Measurements from ENCODE around the gene SLC25A51.
"Not testable (repeated sequence)": the region's sequence is repeated elsewhere in the genome, so short reads cannot be mapped to it uniquely, and the experiment has no call there.

The SLC25A51 gene

GRCh38 chr9:37918665-37919170, 14.8 kb upstream of the SLC25A51 start:
- no peak for DNase-seq

- no peak for DNase-seq
Measured at GRCh38 chr9:37917801-37918664, 14.1 kb upstream of the SLC25A51 start.

- no peak for DNase-seq
Measured at GRCh38 chr9:37917313-37917731, 13.4 kb upstream of the SLC25A51 start.

GRCh38 chr9:37916471-37917312, 12.8 kb upstream of the SLC25A51 start:
- no peak for DNase-seq

GRCh38 chr9:37915911-37916470, 12.1 kb upstream of the SLC25A51 start:
- DNase-seq: no peak

- DNase-seq: no peak
Measured at GRCh38 chr9:37914701-37915358, 10.9 kb upstream of the SLC25A51 start.

- no peak for DNase-seq
Measured at GRCh38 chr9:37914154-37914551, 10.2 kb upstream of the SLC25A51 start.

GRCh38 chr9:37913480-37914153, 9.7 kb upstream of the SLC25A51 start:
- DNase-seq: no peak

GRCh38 chr9:37911271-37911681, 7.3 kb upstream of the SLC25A51 start:
- DNase-seq: no peak

- no peak for DNase-seq
Measured at GRCh38 chr9:37910271-37910670, 6.3 kb upstream of the SLC25A51 start.

- not testable (repeated sequence) for DNase-seq
Measured at GRCh38 chr9:37909836-37910235, 5.9 kb upstream of the SLC25A51 start.

GRCh38 chr9:37909326-37909725, 5.4 kb upstream of the SLC25A51 start:
- no peak for DNase-seq

GRCh38 chr9:37908698-37909186, 4.8 kb upstream of the SLC25A51 start:
- DNase-seq: no peak

GRCh38 chr9:37908283-37908682, 4.4 kb upstream of the SLC25A51 start:
- no peak for DNase-seq

- DNase-seq: no peak
Measured at GRCh38 chr9:37906312-37907239, 2.6 kb upstream of the SLC25A51 start.

- DNase-seq: no peak
Measured at GRCh38 chr9:37905776-37906175, 1.8 kb upstream of the SLC25A51 start.

GRCh38 chr9:37905131-37905505, 1.2 kb upstream of the SLC25A51 start:
- DNase-seq: no peak

GRCh38 chr9:37904445-37905130, 661 bp upstream of the SLC25A51 start:
- DNase-seq: no peak

- no peak for DNase-seq
Measured at GRCh38 chr9:37902796-37903646, 906 bp downstream of the SLC25A51 start.

All from NCI-H226 (cell line).